Activated T-helper 1 cell treated with anti-CD3 and anti-CD28 coated beads, Interleukin-2, amount 50 U/mL, for 16 hours (primary cell): ENCODE measurements around the gene ARHGAP28.

ENCODE experiments used
- DNase-seq, 2 donors: peaks; one replicate each; pipeline ENCODE4 v3.0.0-alpha.2; 2020; ENCODE audit warnings: low read depth in 1 of 2, low spot score in 1 of 2

ARHGAP28 gene

DNA sequence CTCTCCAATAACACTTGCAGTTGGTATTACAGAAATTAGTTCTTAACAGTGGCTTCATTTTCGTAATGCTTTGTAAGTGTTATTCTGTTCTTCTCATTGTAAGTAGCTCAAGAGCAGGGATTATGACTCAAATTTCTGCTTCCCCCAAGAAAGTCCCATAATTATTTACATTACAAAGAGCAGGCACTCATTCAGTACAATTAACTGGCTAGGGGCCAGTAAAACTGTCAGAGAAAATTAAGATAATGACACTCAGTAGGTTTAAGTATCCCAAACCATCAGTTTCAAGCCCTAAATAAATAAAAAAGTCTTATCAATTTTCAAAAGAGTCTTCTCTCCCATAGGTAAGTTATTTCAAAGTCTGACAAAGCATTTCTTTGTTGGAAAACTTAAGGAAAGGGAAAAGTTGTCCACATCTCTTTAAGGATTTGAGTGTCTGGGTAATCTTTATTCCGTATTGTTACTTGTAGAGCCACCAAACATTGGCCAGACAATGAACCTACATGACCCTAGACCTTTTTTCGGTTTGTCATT is 137.1 kb downstream of the ARHGAP28 start:
- DNase-seq, result no peak

DNA sequence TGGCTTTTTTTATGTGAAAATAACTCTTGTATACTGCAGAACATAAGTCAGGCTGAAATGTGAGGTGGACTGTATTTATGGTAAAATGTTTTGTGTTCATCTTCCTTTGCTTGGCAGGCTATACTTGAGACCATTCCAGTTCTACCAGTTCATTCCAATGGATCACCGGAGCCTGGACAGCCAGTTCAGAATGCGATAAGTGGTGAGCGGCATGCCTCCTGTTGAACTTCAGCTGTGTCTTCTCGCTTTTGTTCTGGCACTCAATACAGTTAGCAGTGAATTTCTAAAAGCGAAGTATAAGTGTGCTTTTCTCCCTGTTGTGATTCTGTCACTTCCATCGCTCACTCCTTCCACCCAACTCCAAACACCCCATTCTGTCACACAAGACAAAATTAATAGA is 138.5 kb downstream of the ARHGAP28 start:
- no peak for DNase-seq

DNA sequence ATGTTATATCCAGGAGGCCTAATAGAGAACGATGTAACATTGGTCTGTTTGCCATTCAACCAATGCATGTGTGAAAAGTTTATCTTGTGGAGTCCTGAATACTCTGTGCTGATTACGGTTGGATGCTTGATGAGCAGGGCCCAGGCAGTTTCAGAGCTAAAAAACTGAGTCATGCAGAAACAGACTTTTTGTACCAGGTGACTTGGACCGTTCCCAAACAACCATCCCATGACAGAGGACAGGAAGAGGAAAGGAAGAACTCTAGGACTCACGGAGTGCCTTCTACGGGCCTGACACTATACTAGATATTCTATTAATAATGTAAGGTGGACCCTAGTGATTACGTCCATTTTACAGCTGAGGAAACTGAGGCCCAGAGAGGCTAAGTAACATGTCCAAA is 142.1 kb downstream of the ARHGAP28 start:
- no peak for DNase-seq

DNA sequence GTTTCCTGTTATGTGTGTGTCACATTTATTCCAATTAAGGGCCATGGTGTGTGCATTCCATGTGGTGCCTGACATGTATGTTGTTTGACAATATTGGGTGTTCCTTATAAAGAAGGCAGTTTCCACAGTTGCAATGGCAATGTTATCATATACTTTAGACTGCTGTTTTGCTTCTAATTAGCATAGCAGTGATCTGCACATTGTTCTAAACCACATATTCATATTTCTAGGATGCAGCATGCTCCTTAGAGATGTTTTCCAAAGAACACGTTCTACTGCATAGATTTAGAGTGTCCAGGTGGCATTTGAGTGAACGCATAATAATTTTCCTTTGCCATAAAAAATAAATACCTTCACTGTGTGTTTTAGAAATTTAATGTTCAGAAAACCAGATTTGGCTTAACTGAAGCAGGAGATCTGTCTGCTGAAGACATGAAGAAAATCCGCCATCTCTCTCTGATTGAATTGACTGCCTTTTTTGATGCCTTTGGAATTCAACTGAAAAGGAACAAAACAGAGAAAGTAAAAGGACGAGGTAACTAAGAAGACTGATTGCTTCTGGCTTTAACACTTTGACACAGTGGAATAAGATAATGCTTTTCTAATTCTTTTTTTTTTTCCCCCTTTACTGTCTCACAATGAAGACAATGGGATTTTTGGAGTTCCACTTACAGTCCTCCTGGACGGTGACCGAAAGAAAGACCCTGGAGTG is 143.7 kb downstream of the ARHGAP28 start:
- DNase-seq, result no peak

- DNase-seq, result no peak
Observed at GRCh38 chr18:6874315-6874714, 144.8 kb downstream of the ARHGAP28 start.

DNA sequence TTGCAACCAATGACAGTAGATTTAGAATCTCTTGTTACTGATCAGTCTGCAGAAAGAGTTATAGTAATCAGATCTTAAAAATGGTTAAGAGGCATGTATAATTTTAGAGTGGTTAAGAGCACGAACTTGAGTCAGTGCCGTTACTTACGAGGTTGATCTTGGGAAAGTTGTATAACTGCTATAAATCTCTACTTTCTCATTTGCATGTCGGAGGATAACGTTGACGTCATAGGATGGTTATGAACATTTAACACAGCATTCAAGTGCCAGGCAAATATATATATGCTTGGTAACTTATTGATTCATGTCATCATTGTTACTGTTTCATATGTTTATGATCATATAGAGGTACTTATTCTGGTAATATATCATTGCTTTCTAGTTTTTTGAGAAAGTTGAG is 146.2 kb downstream of the ARHGAP28 start:
- no peak for DNase-seq

GRCh38 chr18:6876641-6877041 is 147.1 kb downstream of the ARHGAP28 start:
- no peak for DNase-seq

DNA sequence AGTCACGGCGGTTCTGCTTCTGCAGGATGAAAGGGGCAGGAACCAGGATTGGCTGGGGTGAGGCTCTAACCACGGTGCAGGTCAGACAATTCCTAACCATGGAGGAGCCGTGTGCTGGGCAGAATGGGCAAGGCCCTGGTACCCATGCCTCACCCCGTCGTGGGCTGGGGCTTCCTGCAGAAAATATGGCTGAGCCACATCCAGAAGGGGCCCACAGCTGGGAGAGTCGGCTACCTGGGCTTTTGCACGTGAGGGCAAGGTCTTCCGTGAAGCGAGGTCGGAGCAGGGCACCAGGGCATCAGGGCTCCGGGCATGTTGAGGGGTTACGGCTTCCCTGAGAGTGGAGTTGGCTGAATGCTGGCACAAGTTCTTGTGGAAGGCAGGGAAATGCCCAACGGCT is 147.8 kb downstream of the ARHGAP28 start:
- DNase-seq, result no peak

GRCh38 chr18:6878556-6879297 is 149.2 kb downstream of the ARHGAP28 start:
- DNase-seq, result no peak

DNA sequence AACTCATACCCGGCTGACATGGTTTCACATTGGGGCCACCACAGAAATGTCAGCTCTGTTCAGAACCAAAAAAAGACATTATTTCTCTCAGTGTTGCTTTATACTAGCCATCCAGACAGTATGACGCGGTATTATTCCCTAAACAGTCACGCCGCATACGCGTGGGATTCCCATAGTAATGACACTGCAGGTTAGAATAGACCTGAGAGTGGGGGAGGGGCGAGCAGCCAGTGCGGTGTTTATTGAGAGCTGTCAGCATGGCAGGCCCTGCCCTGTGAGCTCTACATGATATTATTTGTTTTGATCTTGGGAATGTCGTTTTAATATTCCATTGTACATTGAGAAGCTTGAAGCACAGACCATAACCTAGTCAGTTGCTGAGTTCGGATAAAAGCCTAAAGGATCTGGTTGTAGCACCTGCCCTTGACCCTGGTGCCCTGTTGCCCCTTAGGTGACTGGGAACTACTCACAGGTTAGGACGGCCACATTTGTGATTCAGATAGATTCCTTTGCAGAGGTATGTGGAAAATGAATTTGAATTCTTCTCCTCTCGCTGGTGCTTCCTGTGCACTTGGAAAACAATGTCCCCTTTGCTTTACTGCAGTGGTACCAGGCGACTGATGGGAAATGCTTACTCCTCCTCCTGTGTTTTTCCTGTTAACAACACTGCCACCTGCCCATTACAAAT is 150.1 kb downstream of the ARHGAP28 start:
- no peak for DNase-seq

DNA sequence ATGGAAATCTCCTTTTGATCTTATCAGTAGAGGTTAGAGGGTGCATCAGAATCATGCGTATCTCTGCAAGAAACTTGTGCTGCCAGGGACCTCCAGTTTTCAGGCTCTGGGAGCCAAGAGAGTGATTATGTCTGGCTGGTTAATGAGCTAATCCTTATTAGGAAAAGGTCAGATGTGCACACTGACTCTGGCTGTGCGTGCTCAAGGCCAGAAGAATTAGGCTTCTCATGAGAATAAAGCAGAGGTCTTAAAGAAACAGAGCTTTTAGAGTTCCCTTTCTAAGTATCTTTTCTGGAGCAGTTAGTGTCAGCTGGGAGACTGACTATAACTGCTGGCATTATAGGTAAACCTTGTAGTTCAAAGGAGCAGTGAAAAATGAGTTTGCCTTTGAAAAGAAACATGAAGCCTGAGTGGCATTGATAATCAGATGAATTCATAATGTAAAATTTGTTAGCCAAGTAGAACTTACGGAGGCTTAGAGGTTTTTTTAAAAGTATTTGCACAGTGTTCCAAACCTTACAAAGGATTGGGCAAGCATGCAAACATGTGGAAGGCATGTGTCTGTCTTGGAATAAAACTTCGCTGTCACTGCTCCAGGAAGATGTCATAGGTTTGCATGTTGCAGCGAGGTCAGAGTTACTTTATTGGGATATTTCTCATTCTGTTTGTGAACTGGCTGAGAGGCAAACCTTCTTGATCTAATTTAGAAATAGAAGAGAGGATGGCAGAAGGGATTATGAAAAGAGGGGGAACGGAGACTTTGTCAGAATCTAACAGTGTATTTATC is 151.7 kb downstream of the ARHGAP28 start:
- no peak for DNase-seq

DNA sequence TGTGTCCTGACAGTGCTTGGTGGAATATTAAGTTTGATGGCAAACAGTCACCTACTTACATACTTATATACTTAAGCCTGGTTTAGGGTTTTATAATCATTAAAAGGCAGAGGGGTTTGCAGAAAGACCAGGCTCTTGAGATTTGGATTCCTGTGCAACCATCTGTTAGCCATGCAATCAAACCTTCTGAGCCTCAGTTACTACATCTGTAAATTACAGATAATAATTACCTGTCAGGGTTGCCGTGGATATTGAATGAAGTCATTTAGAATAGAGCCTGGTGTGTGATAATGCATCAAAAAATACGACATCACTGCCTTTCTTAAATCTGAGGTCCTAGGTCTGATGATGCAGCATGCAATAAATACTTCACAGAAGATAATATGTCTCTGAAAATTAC is 152.9 kb downstream of the ARHGAP28 start:
- DNase-seq, result no peak

- no peak for DNase-seq
Observed at GRCh38 chr18:6885006-6885481, 155.5 kb downstream of the ARHGAP28 start.

DNA sequence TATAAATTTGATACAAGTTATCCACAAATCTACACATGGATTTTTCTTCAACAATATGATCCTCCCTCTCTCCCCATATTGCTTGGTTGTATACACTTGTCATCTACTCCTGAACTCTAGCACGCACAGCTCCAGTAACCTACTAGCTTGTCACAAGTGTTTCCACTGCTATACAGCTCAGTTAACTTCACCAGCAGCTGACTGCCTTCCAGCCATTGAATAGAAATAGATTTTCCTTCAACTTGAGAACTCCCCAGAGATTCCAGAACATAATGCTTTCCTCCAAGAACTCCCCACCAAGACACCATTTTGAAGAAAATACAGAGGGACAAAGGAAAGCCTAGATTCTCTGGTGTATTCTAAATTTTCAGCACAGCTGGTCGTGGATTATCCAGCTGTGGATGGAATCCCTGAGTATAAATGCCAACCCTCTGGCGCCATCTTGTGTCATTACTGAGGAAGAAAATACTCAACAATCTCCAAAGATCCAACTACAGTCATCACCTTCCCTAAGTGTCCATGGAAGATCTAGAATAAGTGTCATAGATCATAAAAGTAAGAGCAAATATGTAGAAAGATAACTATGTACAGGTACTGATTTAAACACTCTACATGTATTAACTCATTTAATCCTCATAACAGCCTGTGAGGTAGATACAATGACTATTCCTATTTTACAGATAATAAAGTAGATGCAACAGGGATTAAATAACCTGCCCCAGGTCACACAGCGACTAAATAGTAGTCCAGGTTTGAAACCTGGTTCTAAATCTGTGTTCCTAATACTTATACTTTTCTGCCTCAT is 156.7 kb downstream of the ARHGAP28 start:
- DNase-seq, result no peak

DNA sequence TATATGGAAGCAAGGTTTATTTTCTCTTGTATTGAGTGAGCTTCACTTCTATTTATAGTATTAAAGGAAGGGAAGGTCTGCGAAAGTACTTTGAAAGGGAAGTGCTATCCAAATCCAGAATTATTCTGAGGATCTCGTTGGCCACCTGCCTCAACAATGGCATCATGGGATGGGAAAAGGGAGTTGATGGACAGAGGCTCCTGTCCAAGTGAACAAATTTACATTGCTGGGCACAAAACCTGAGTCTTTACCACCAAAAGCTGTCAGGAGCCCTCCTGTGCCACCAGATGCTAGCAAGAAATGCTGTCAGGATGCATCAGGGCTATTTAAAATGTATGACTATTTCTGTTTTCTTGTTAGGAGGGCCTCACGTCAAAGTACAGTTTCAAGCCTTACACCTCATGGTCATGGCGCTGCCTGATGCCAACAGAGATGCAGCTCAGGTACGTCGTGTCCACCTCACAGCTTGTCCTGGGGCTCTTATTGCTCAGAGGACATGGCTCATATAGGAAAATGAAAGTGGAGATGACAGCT is 157.3 kb downstream of the ARHGAP28 start:
- DNase-seq, result no peak

GRCh38 chr18:6891788-6892187 is 162.3 kb downstream of the ARHGAP28 start:
- DNase-seq, result no peak

- DNase-seq, result no peak
Observed at GRCh38 chr18:6901286-6901926, 171.9 kb downstream of the ARHGAP28 start.

DNA sequence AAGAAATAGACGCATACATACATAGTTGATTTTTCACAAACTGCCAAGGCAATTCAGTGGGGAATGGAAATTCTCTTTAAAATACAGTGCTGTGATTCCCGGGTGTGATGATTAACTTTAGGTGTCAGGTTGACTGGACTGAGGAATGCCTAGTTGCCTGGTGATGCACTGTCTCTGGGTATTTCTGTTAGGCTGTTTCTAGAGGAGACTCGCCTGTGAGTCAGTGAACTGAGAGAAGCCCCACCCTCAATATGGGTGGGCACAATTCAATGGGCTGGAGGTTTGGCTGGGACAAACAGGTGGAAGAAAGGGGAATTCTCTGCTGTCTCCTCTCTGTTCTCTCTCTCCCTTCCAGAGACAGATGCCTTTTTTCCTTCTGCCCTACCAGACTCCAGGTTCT is 187.6 kb downstream of the ARHGAP28 start:
- no peak for DNase-seq
